ENCODE data around the gene HS3ST6.
"Not testable (repeated sequence)": the region's sequence is repeated elsewhere in the genome, so short reads cannot be mapped to it uniquely, and the experiment has no call there.

HS3ST6 gene

GRCh38 chr16:1946495-1947368 lies 28.5 kb upstream of the HS3ST6 start:
- no peak for DNase-seq

GRCh38 chr16:1945559-1946391 lies 27.6 kb upstream of the HS3ST6 start:
- no peak for DNase-seq

GRCh38 chr16:1944612-1945199 lies 26.5 kb upstream of the HS3ST6 start:
- DNase-seq = no peak

DNA sequence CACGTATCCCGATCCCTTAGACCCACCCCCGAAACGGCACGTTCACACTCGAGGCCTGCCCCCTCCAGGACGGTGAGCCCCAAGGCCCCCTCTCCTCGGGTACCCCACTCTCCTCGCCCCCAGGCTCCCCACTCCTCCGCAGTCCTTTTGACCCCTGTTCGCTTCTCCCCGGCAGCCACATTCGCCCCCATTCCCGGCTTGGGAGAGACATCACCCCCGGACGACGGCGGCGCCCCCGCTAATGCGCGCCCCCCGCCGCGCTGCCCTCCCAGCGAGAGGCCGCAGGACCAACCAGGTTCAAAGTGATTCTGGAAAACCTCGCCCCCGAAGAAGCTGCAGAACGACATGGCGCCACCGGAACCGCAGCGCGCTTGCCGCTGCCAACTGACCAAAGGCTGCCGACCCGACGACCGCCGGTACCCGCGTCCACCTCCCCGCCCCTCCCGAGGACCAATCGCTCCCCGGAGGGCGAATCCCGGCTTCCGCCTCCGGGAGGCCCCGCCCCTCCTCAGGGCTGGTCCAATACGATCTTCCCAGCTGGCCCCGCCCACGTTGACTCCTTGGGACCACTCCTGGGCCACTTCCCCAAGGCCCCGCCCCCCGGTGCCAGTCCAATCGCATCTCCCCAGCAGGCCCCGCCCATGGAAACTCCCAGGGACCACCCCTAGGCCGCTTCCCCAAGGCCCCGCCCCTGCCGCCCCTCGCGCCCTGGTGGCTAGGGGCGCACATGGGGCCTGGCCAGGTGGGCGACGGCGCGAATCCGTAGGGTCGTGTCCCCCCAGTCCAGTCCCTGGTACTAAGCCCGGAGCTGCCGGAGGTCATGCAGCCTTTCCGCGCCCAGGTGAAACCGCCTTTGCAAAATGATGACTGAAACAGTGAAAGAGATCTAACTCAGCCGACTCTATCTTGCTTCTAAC lies 24.9 kb upstream of the HS3ST6 start, which contains the start of gene MSRB1:
Gene MSRB1, minus strand, starts transcription at position 390 of the 917 bp plus-strand sequence. Its CDS starts 43 bp downstream, at position 347.
- peak; percentile 72 for DNase-seq

GRCh38 chr16:1942047-1942809 lies 24.0 kb upstream of the HS3ST6 start:
- no peak for DNase-seq

DNA sequence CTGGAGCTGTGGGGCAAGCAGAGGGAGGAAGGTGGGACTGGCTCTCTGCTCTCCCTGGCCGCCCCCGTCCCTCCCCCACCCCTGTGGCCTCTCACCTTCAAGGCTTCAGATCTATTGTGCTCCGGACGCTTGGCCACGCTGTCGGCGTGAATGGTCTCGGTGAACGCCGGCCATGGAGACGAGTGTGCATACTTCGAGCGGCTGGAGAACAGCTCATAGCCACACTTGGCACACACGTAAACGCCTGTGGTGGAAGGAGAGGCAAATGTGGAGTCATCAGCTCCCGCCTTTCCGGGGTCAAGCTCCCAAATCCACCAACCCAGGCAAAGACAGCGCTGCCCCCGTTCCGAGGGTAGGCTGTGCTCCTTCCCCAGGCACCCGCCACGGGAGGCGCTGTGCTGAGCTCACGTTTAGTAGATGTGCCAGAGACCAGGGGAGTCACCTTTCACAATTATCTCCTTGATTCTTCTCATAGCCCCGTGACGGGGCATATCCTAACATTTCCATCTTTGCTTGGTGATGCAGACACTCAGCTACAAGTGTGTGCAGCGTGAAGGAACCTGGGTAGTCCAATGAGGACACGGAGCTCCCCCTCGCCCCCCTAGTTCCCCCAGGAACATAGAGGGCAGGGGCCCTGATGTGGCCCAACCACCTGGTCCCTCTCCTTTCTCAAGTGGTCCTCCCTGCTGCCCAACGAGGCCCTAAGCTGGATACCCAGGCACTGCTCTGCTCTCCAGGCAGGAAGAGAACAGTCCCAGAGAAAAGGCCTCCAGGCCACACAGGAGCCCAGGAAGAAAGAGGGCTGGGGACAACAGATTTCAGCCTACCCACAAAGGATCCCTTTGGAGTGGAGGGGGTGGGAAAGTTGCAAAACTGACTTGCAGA lies 23.2 kb upstream of the HS3ST6 start:
- DNase-seq = peak; percentile 4

DNA sequence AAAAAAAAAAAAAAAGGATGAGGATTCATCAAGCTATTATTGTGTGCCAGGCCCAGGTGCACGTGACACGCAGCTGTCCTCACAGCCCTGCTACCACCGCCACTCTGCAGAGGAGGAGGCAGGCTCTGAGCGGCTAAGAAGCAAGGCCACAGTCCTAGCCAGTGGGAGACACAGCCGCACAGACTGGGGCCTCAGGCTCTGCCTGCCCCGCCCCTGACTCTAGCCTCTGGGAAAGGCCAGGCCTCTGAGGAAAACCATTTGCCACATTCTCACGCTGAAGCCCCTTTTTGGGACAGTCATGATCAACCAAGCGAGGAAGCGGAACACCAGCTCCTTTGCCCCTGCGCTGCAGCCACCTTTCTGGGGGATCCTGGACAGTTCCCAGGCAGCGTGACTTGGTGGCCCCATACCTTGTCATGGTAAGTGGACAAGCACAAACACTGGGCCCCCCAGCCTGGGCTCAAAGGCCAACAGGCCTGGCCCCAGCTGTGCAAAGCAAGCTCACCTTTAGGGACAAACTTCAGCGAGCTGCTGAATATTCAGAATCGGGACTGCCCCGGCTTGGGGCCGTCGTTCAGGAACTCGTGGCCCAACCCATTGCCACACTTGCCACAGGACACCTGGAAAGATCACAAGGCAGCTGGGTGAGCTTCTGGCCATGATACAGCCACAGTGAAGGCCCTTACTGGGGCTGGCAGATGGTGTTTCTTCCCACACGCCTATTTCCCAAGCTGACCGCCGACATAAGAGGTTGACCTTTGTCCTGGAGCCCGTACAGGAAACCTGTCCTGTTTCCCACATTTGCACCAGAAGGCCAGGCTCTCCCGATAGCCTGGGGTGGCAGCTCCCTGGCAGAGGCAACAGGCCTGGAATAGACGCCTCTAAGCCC lies 22.3 kb upstream of the HS3ST6 start:
- DNase-seq = no peak

- not testable (repeated sequence) for DNase-seq
These were observed 21.6 kb upstream of the HS3ST6 start for GRCh38 chr16:1939833-1940232.

DNA sequence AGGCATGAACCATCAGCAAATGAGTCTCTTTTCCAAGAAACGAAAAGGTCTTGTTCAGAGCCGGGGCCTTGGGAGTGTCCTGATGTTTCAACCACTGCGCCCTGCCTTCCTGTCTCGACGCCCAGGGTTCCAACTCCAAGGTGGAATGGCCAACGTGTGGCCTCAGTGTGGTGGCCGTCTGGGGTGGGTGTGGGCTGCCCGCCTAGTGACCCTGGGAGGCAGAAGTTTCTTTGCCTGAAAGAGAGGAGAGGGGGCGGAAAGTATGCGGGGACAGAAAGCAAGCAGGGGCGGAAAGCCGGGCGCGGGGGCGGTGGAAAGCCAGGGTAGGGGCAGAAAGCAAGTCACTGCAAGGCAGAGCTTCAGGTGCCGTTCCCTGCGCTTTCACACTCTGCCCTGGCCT lies 20.7 kb upstream of the HS3ST6 start:
- no peak for DNase-seq

GRCh38 chr16:1938316-1938715 lies 20.1 kb upstream of the HS3ST6 start:
- no peak for DNase-seq

GRCh38 chr16:1936945-1937479 lies 18.8 kb upstream of the HS3ST6 start:
- no peak for DNase-seq

- DNase-seq = no peak
These were observed 15.0 kb upstream of the HS3ST6 start for GRCh38 chr16:1933097-1933661.

- DNase-seq = no peak
These were observed 14.1 kb upstream of the HS3ST6 start for GRCh38 chr16:1932050-1933028.

DNA sequence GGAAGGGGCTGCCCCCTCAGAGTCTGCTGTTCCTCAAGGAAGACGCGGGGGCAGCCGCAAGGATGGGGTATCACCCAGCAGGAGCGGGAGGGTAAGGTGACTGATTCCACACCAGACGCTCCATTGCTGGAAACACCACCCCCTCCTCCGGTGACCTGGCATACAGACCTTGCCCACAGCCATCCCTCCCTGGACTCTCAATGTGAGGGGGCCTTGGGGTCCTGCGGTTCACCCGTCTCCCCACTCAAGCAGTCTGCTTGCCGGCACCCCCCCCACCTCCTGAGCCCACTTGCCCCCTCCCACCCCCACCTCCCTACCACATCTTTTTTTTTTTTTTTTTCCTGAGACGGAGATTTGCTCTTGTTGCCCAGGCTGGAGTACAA lies 12.1 kb upstream of the HS3ST6 start:
- no peak for DNase-seq

DNA sequence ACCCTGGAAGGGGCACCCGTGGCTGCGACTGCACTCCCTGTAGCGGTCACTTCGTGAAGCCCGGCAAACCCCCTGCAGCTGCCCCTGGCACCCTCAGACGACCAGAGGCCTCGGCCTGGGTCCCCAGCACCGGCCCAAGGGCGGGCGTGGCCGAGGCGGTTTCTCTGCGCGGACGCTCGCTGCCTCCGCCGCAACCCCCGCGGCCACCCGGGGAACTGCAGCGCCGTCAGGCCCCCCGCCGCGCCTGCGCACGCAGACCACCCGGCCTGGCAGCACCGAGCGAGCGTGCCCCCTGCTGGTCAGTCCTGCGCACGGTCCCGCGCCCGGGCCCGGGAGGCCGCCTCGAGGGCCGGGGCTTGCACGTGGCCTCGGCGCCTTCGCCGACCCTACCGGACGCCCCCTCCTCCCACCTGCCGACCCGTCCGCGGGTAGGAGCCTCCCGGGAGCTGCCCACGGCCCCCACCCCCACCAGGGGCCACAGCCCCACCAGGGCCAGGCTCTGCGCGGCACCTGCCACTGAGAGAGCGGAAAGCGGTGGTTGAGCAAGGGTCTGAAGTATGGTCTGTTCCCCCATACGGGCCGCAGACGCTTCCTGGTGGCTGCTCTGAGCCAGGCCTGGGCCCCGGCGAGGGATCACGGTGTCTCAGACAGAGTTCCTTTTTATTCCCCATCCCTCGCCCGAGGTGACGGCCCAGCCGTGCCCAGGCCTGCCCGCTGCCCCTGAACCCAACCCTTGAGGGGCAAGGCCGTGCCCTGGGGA lies 11.5 kb upstream of the HS3ST6 start:
- peak; percentile 11 for DNase-seq

GRCh38 chr16:1929105-1929504 lies 10.9 kb upstream of the HS3ST6 start:
- DNase-seq = no peak

DNA sequence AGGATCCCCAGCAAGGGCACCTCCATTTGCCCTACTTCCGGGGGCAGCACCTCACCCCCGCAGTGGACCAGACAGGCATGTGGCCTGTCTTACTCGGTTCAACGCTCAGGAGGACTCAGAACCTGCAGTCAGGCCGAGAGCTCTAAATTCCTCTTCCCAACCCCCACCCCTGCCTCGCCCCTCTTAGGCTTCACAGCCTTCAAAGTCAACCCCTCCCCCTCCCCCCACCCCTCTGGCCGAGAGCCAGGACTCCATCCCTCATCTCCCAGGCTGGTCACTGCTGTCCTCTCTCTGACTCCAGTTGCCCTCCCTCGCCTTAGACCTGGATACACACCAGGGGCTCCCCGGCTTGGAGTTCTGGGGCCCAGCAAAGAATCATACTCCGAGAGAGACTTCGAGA lies 8.1 kb upstream of the HS3ST6 start:
- DNase-seq = no peak
